HG02981 (cell line): Measurements from ENCODE around the gene HSPG2.

ENCODE experiments used
- ATAC-seq: cut with Tn5 transposase; IDR thresholded peaks from one replicate; pipeline ENCODE4 v1.9.1; 2021; ENCODE audit warnings: mild to moderate bottlenecking, moderate library complexity; ENCODE audit not compliant: unreplicated experiment

The HSPG2 gene

DNA sequence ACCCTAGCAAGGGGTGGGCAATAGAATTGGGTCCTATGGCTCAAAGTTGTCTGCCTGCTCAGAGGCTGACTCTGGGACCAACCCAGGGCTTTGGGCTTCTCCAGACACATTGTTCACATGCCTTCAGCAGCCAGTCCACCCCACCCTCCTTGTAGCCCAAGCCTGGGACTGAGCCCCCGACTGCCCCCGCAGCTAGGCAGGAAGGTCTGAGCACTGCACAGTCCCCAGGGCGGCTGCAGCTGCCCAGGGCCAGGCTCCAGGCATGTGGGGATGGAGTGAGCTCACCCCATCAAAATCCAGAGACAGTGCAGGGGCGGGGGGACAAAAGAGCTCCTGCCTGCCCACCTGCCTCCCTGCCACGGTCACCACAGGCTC lies 35.6 kb downstream of the HSPG2 start:
- ATAC-seq, result no peak

DNA sequence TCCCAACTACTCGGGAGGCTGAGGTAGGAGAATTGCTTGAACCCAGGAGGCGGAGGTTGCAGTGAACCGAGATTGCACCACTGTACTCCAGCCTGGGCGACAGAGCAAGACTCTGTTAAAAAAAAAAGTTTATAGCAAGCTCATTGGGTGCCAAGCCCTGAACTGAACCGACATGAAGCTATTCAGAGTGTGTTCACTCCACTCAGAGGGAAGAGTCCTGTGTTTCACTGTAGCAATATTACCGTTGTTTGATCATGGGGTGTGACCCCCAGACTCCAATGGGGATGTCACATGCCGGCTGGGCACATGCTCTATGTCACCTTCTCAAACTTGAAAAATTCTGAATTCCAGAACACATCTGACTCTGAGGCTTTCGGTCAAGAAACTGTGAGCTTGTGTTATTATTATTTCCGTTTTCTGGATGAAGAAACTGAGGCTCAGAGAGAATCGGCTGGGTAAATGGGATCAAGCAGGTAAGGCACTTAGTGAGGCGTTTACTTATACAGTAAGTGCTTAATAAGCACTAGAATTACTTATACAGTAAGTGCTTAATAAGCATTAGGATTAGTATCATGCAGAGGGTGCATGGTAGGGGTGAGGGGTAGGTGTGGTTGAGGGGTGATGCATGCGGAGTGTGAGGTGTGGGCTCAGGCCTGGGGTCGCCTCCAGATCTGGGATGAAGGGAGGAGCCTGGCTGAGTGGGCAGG lies 36.2 kb downstream of the HSPG2 start:
- ATAC-seq, result no peak

DNA sequence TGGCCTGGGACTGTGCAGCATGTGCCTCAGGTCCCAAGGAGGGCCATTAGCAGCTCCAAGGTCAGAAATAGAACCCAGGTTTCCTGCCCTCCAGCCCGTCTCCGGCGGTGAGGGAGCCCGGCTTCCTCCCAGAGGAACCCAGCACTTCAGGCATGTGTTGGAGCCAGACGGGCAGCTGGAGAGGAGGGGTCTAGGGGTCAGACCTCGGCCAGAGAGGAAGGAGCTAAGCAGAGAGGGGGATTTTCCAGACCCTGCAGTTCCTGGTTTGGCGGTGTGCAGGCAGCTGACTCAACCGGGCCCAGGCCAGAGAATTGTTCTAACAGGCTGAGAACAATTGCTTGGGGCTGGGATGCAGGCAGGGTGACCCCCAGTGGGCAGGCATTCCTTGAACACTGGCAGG lies 37.1 kb downstream of the HSPG2 start:
- no peak for ATAC-seq

DNA sequence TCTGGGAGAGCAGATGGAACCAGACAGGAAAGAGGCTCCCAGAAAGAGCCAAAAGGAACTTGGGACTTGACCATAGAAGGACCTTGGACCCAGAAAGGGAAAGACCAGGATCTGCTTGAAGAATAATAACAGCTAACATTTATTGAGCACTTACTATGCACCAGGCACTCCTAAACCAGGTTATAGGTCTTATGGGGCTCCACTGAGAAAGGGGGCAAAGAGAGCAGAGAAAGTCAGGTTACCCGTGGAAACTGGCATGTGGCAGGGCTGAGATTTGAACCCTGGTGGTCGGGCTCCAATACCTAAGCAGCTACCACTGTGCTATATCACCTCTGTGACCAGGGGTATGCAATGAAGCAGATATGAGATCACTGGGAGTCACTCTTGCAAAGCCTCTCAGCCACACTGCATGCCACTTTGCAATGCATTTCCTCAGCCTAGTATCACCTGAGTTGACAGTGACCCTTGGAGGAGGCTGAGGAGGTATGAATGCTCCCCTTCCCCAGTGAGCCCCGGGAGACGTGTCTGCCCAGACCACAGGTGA lies 37.8 kb downstream of the HSPG2 start:
- ATAC-seq, result no peak

DNA sequence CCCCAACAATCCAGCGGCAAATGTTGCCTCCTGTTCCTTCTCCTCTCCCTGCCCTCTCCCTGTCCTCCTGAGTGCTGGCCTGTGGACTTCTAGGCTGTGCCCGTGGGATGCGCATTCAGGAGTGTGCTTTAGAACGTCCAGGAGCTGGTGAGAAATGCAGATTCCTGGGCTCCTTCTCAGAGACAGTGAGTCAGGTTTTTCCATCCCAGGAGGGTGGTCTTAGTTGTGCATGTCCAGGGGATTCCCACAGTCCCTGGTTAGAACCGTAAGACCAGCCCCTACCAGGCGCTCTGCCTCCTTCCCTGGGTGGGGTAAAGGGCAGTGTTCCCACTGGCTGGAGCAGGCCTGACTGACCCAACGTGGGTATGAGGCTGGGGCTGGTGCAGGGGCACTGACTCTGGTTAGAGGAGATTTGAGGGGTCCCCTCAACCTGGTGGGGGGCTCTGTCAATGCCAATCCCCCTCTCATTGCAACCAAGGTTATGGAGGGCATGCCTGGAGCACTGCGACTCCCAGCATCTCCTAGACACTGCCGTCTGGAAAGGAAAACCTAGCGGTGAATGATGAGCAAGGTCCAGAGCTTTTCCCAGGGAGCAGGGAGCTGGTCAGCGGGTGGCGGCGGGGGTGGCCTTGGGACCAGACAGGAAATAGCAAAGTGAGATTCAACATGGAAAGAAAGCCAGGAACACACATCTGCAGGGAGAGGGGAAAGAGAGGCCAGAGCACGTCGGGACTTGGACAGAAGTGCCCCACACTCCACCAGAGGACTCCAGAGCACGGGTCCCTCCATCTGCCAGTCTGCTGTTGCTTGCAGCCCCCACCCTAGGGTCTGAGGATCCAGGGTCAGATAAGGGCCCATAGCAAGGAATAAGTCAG lies 38.5 kb downstream of the HSPG2 start:
- no peak for ATAC-seq

DNA sequence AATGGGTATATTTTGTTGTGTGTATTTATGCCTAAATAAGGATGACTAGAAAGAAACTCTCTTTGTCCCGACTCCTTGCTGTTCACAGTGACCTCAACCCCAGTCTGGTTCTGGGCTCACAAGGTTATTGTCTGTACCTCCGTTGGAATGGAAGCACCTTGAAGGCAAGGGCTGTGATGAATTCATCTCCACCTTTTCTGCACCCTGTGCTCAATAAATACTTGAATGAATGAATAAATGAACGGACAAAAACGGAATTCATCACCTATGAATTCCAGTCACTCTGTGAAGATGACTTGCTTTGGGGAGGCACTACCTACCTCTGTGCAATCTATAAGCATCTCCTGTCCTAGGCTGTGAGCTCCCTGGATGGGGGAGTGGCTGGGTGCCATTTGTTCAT lies 39.3 kb downstream of the HSPG2 start:
- ATAC-seq, result no peak

DNA sequence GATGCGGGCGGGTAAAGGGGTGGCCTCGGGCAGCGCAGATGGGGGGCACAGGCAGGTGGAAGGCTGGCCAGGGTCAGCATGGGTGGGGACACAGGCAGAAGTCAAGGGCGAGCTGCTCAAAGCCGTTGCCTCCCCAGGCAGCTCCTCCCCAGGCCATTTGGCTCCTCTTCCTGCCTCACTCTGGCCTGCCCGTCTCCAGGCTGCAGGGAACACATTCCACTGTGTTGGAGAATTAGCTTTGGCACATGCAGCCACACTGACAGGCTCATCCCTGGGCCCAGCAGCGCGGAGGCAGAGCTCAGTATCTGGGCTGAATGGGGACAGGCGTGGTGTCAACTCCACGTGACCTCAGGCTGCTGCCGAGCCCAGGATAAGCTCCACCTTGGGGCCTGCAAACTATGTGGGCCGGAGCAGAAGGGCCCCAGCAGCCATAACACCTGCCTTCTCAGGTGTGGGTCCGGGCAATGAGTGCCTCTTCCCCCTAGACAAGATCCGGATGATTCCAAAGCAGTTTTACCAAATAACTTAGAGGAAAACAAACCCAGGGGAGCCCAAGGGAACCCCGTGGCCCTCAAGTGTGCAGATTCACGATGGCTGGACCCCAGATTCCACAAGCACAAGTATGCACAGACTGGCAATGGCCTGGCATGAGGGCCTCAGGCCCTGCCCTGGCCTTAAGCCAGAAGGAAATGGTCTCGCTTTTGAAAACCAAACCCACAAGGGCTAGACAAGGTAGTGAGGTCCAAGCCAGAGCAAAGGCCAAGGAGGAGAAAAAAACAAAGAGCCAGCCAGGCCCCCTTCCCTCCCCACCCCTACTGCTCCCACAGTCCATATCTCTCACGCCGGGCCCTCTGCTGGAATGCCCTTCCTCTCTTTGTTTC lies 40.2 kb downstream of the HSPG2 start:
- no peak for ATAC-seq

DNA sequence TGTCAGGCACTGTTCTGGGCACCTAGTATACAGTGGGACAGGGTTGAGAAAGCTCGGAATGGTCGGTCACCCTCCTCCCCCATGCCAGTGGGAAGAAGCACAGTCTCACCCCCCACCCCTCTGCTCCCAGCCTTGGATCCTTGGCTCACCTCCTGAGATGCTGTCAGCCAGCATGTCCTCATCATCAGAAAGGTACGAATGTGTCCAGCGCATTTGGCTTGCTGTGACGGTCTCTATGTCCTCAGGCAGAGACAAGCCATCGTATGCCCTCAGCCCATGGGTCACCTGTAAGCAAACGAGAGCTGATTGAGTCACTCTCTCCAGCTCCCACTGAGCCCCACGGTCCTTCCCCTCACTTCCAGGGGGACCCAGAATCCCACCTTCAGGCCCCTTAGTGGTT lies 41.1 kb downstream of the HSPG2 start:
- no peak for ATAC-seq

DNA sequence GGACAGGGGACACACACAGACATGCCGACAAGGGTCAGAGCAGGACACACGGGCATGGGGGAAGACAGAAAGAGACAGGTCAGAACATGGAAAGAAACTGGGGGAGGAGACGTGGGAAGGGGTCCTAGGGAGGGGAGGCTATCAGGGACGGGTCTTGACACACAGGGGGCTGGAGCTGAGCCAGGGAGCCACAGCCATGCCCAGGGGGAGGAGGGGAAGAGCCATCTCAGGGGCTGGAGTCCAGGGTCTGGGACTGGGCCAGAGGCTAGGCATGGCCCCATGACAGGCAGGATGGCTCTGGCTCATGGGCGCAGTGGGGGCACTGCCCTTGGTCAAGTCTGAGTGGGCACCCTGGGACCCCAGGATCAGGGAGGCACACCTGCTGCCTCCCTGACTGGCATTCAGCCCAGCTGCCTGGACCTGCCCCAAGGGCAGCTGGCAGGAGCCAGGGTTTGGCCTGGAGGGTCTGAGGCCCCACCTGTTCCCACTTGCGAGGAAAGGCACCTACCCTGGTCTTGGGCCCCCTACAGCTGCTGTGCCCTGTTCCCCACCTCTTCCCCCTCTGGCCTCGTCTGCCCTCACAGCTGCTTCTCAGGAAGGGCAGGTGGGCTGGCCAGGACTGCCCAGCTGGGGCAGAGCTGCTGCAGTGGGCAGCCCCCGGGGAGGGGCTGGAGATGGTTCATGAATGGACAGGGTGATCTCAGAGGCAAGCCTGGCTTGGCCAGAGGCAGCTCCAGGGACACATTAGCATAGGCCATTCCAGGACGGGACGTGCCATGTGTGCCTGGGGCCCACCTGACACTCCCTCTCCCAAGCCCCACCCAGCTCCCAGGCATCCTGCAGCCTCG lies 42.9 kb downstream of the HSPG2 start:
- ATAC-seq, result no peak

DNA sequence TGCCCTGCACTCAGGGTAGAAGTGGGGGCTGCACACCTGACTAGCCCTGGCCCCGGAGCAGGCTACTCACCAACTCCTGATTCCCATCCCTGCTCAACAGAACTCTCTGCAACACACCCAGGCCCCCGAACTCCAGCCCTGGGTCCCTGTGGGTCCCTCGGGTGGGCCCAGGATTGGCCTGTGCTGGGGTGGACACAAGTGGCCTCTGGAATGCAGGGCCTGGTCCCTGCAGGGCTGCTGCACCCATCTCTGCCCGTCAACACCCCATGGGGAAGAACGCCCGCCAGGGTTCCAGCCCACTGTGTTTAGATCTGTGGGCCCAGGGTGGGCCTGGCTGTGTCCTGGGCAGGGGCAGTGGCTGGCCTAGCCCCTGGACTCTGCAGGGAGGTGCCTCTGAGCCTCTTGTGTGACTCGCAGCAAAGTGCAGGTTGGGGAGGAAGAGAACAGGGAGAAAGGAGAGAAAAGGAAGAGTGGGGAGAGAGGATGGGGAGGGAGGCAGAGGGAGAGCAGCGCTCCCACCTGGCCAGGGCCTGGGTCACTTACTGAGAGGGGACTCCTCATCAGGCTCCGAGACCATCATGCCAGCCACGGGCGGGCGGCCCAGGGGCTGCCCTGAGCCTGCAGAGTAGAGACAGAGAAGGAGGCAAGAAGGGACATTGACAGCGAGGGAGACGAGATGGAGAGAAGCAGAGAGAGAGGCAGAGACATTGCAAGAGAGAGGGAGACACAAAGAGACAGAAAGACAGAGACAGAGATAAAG lies 43.9 kb downstream of the HSPG2 start:
- ATAC-seq, result no peak

DNA sequence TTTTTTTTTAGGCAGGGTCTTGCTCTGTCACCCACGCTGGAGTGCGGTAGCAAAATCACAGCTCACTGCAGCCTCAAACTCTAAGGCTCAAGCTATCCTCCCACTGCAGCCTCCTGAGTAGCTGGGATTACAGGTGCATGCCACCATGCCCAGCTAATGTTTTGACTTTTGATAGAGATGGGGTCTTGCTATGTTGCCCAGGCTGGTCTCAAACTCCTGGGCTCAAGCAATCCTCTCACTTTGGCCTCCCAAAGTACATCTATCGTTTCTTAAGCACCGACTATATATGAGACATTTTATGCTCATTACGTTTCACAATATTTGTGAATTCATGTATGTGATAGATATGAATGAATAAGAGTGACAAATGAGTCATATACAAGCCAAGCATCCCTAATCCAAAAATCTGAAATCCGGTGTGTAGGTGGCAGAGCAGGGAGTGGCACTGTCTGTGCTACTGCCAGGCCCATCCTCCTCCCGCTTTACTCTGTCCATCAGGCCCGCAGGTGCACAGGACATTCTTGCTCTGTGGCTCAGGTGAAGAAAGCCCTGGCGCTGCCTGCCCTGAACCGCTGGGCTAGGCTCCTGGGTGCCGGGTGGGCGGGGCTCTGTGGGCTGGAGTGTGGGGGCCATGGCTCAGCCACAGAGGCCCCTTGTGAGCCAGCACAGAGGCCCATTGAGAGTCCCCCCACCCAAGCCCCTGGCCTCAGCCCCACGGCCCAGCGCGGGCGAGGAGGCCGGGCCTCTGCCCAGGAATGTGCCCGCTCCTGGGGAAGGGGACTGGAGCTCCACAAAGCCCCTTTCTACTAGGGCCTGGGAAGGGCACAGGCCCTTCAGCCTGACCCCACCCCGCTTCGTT lies 45.3 kb downstream of the HSPG2 start:
- no peak for ATAC-seq

DNA sequence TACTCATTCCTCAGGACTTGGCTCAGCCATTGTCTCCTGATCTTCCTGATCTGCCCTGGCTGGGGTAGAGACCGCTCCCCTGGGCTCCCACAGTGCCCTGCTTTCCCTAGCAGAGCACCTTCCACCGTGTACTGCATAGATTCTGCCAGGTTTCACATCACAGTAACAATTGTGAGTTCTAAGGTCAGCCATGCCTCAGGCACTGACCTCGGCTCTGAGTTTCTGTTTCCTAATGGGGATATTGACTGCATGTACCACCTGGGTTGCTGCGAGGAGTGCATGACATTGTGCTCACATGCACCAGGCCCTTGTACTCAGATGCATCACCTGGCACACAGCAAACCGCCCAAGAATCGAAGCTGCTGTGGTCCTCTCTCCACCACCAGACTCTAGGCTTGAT lies 46.0 kb downstream of the HSPG2 start:
- ATAC-seq, result no peak

DNA sequence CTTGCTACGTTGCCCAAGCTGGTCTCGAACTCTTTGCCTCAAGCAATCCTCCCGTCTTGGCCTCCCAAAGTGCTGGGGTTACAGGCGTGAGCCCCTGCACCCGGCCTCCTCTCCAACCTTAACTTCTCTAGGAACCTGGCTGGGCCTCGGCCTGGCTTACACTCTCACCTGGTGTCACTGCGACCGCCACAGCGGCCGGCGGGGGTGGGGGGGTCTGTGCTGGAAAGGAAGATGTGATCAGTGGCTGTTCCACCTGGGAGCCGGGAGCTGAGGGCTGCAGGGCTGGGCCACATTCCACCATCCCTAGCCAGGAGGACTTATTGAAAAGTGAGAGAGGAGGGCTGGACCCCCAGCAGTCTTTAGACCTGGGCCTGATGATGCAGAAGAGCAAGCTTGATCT lies 48.6 kb downstream of the HSPG2 start:
- ATAC-seq, result no peak

DNA sequence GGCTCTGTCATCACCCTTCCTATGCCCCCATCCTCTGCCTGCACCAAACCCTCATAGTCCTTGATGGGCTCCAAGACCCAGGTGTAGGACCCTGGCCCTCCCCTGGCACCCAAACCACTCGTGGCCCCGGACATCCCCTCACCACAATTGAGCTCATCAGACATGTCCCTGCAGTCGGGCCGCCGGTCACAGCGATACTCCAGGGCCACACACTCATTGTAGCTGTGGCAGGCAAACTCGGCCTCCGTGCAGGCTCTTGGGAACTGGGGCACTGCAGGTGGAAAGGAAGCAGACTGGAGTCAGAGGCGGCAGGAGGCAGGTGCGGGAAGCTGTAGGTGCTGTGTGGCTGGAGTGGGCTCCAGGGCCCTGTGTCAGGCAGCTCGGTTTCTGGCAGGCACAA lies 49.3 kb downstream of the HSPG2 start:
- no peak for ATAC-seq

DNA sequence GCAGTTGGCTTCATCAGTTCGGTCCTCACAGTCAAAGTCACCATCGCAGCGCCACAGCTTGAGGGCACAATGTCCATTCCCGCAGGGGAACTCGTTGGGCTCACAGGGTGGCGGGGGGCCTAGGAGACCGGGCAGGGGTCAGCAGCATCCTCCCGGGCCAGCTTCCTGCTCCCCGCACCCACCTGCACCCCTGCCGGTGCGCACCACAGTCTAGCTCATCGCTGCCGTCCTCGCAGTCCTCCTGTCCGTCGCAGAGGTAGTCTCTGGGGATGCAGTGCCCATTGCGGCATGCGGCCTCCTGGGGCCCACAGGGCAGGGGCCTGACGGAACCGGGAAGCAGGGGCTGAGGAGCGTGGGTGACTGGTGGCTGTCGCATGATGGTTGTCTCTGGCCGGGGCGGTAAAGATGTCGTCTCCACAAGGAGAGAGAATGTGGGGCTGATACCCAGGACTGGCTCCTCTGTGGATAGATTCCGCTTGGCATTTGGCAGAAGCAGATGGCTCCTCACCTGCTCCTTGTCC lies 49.8 kb downstream of the HSPG2 start:
- no peak for ATAC-seq

DNA sequence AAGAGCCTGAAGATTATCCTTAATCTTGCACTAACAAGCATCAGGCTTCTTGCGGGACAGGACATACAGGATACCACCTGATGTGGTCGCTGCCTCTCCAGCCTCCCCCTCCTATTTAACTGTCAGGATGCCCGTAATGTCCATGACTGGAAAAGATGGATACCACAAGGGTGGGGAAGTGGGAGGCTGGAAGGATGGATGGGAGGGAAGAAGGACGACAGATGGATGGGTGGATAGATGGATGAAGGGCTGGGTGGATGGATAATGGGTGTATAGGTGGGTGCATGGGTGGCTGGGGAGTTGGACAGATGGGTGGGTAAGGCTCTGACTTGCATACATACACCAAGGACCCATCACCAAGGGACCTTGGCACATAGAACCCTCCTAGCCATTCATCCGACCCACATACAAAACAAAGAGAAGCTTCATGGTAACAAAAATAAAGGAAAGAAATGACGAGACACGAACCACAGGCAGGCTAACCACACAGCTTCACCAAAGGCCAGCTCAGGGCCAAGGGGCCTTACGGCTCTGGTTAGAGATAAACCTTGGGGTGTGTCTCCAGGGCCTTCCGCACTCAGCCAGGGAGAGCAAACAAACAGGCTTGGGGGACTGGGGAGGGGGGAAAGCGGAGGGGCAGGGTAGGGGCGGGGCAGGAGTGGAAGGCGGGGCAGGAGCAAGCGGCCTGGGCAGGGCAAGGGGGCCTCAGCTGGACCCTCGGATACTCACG lies 50.5 kb downstream of the HSPG2 start:
- ATAC-seq, result no peak

DNA sequence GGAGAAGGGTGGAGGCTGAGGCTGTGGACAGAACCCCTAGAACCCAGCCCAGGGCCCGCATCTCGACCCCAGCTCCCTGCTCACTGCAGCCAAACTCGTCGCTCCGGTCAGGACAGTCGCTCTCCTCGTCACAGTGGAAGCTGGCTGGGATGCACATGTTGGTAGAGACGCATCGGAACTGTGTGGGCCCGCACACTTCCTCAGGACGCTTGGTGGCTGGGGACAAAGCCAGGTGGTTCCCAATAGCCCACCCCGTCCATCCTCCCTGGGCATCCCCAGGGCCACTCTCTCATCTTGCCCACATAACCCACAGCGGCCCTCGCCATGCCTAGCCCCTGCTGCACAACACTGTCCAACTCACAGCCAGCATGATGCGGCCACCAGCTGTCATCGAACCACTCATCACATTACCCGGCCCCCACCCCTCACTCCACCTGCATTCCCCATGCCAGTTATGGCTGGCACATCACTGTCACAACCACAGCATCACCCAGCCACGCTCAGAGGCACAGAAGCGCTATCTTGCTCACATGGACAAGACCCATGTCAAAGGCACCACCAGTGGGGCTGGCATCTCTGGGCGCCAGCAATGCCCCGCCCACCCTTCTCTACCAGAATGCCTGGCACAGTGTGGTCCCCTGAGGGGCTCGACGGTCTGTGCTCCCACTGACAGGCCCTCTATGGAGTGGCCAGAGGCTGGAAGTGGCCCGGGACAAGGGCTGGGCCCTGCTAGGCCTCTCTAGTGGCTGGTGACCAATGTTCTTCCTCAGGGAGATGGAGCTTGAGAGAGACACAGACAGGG lies 51.7 kb downstream of the HSPG2 start:
- ATAC-seq, result no peak
